ENCODE data around the gene PAM. TPM values are rescaled to one million over a fixed set of nuclear protein-coding genes. Genes with fewer than 3 reads are reported as not detected.
"Not testable (repeated sequence)": the region's sequence is repeated elsewhere in the genome, so short reads cannot be mapped to it uniquely, and the experiment has no call there.

Gene PAM
- total and polyA plus RNA-seq, 2 of the 13 experiments (the other 11 are each of a cell fraction or from before 2014, with no cell fraction given), result 20.2 to 79.1 TPM

GRCh38 chr5:102905056-102905455 is 150.0 kb downstream of the PAM start (continued):
- no peak for TF ChIP-seq ZBTB44 (CRISPR knock-in tag; IDR thresholded peaks at IDR 0.05)
- TF ChIP-seq ZNF800 (CRISPR knock-in tag; IDR thresholded peaks at IDR 0.05), result no peak
- no peak for TF ChIP-seq MXD1 (CRISPR knock-in tag; IDR thresholded peaks at IDR 0.05)
- no peak for TF ChIP-seq MAFK (conservative IDR thresholded peaks at IDR 0.05 in 1 of 2, IDR thresholded peaks at IDR 0.05 in 1 of 2; ENCODE audit: low read length in 2 of 2)
- TF ChIP-seq SALL1 (CRISPR knock-in tag; IDR thresholded peaks at IDR 0.05), result no peak
- no peak for TF ChIP-seq NFATC3 (CRISPR knock-in tag; IDR thresholded peaks at IDR 0.05)
- TF ChIP-seq GTF2F1 (IDR thresholded peaks at IDR 0.05; ENCODE audit: low read length), result no peak
- no peak for TF ChIP-seq ZNF7 (CRISPR knock-in tag; IDR thresholded peaks at IDR 0.05)
- no peak for TF ChIP-seq TEAD3 (CRISPR knock-in tag; optimal IDR thresholded peaks at IDR 0.05; ENCODE audit: borderline replicate concordance)
- TF ChIP-seq ONECUT2 (CRISPR knock-in tag; IDR thresholded peaks at IDR 0.05), result no peak
- no peak for TF ChIP-seq KAT2B (IDR thresholded peaks at IDR 0.05; ENCODE audit: borderline replicate concordance, low read depth, low read length)

GRCh38 chr5:102907099-102907498 is 152.0 kb downstream of the PAM start:
- H4K20me1 ChIP-seq (ENCODE audit: insufficient read depth, low read length); H3K4me2 ChIP-seq (ENCODE audit: low read depth, low read length); H3K79me2 ChIP-seq (ENCODE audit: insufficient read depth, low read length); H3K9me3 ChIP-seq (ENCODE audit: low read length); CTCF ChIA-PET (ENCODE audit: low intra/inter-chr PET ratio, low total read pairs); BruUV-seq (replicated peaks); H3K9ac ChIP-seq (ENCODE audit: insufficient read depth, low read depth, low read length); POLR2A ChIA-PET; H3K27me3 ChIP-seq (ENCODE audit: control insufficient read depth in 1 of 2, insufficient read depth in 2 of 2, low read length in 2 of 2); H3K27ac ChIP-seq (ENCODE audit: extremely low read length, insufficient read depth, low read length); in situ Hi-C loops (cut with HindIII; ENCODE audit: extremely low pct_ligation_motif_present, low pct_unique_long_range_greater_than_20kb); DNase-seq (ENCODE audit: low spot score); H3K36me3 ChIP-seq (replicated peaks in 1 of 2; ENCODE audit: control insufficient read depth in 1 of 2, insufficient read depth in 2 of 2, low read length in 2 of 2); H3K4me3 ChIP-seq (replicated peaks in 1 of 3; ENCODE audit: insufficient read depth in 1 of 3, low read depth in 2 of 3, low read length in 3 of 3); intact Hi-C loops (cut with micrococcal nuclease; ENCODE audit: unreplicated experiment); H2AFZ ChIP-seq (ENCODE audit: low read length); FAIRE-seq; ATAC-seq: not testable (repeated sequence)
- H3K4me1 ChIP-seq (ENCODE audit: insufficient read depth, low read length), result peaks cover 15% of the 10 kb centered on the region
- WGBS (ENCODE audit: low lambda C conversion rate), result no CpG with 5 or more reads among the region's 2 CpGs
